A549 treated with AZD9567 at 1 μM for 4 hours (cell line): Measurements from ENCODE around the gene PRKCH. TPM values are rescaled to one million over a fixed set of nuclear protein-coding genes. Genes with fewer than 3 reads are reported as not detected.

ENCODE experiments used
- total RNA-seq: library from RNA; stranded (reverse); fragments of 200-300 nt; extraction: Qiagen RNA extraction; gene quantifications from 5 replicates; pipeline ENCODE4 v1.2.3, GENCODE V29; 2022; ENCODE audit not compliant: insufficient read depth

The PRKCH gene
- total RNA-seq: 3.4 to 11.4 TPM (median 3.8 TPM) in 5 replicates

DNA sequence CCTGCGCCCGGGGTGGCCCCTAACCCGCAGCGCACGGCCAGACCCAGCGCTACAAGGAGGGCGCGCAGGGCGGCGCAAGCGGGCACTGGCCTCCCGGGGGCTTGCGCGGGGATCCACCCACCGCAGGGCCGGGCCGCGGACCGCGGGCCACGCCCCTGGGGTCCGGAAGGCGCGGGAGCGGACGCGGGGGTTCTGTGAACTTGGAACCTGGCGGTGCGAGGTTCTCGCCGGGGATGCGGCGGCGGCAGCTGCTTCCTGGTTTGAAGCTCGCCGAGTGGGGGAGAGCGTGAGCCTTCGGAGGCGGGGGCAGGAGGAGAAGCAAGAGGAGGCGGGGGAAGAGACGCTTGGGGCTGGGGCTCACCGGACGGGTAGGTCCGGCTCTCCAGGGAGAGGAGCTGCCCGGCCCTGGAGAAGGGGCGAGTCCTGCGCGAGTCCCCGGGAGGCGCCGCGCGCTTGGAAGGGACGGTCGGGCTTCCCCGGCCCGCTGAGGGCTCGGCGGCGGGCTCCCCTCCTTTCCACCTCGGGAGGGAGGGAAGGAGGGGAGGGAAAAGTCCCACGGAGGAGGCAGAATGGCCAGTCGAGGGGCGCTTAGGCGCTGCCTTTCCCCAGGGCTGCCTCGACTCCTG, at the start of gene PRKCH:
PRKCH (plus strand) TSS at position 195 of the 626 bp plus-strand sequence. CDS start 523 bp downstream, outside the sequence.

DNA sequence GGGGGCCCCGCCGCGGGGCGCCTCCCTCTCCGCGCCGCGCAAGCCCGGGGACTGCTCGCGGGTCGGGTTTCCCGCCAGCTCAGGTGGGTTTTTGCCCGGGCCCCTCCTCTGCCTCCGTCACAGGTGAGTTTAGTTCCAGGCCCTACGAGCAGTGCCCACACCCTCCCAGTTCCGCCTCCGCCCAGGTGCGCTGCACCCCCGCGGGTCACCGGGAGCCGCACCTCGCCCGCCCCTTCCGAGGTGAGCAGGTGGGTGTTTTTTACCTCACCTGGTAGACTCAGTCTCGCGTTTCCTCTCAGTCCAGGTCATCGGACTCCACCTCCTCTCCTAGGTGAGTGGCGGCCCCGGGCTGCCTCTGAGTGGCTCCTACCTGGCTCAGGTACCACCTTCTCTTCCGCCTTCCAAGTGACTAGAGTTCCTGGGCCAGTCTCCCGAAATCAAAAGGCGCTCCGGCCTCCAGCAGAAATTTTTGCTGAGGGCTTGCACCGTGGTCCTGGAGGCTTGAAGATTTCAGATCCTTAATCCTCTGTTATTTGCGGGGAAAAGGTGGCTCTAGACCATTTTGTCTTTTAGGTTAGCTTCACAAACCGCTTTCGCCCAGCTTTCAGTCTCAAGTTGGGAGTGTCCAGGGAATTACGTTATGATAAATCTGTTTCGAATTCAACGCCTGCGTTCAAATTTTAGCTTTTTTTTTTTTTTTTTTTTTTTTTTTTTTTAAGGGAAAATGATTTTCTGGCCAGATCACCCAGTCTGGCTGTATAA, 40.0 kb upstream of the PRKCH start, which contains the start of gene TMEM30B:
TMEM30B (minus strand) TSS at position 153 of the 762 bp plus-strand sequence. CDS start 191 bp downstream, outside the sequence.

Other genes starting within 250 kb of the PRKCH start
- 0.14 to 0.20 TPM (median 0.18 TPM) in 4 of 5 replicates, not detected in the other for gene TMEM30B, start 40.2 kb upstream of the PRKCH start, total RNA-seq